Astrocyte of the spinal cord (primary cell): Measurements from ENCODE around the gene SCIN.
A peak's percentile ranks its signal among the peaks of the same experiment; 100 is the strongest.
"Not testable (repeated sequence)": the region's sequence is repeated elsewhere in the genome, so short reads cannot be mapped to it uniquely, and the experiment has no call there.

Experiments
- DNase-seq: peaks from one replicate; pipeline ENCODE4 v3.0.0; 2011; ENCODE audit warnings: low read depth, low spot score
- H3K4me3 ChIP-seq: 2 replicates; pipeline ENCODE4 v1.5.1; 2011; ENCODE audit warnings: low read depth, mild to moderate bottlenecking, low read length, moderate library complexity
- CTCF ChIP-seq: IDR thresholded peaks from 2 replicates; pipeline ENCODE4 v1.5.1; 2012; ENCODE audit warnings: low read depth, mild to moderate bottlenecking, low read length, inconsistent platforms
- in situ Hi-C: cut with HindIII; loops from 2 replicates; pipeline ENCODE4 v1.10.0; 2017; ENCODE audit warnings: low sequenced_read_pairs

The SCIN gene

GRCh38 chr7:12670000-12670729 is 99.6 kb downstream of the SCIN start:
- TF ChIP-seq CTCF, result no peak
- DNase-seq, result peak; percentile 45
- no peak overlapping the region for H3K4me3 ChIP-seq
- in situ Hi-C loops, result no loop called here

GRCh38 chr7:12670743-12671520 is 100.4 kb downstream of the SCIN start:
- DNase-seq, result no peak
- in situ Hi-C loops, result no loop called here
- no peak overlapping the region for H3K4me3 ChIP-seq
- no peak for TF ChIP-seq CTCF

GRCh38 chr7:12673436-12673835 is 102.9 kb downstream of the SCIN start:
- in situ Hi-C loops, H3K4me3 ChIP-seq, DNase-seq: not testable (repeated sequence)

- no peak for TF ChIP-seq CTCF
- DNase-seq, result no peak
- H3K4me3 ChIP-seq, result no peak overlapping the region
- in situ Hi-C loops, result no loop called here
Observed at GRCh38 chr7:12674053-12674452, 103.5 kb downstream of the SCIN start.

- in situ Hi-C loops, result no loop called here
- peak; percentile 27 for DNase-seq
- H3K4me3 ChIP-seq, result no peak overlapping the region
- peak; percentile 36 for TF ChIP-seq CTCF
Observed at GRCh38 chr7:12674861-12675260, 104.3 kb downstream of the SCIN start.

GRCh38 chr7:12683678-12684585 is 113.4 kb downstream of the SCIN start:
- in situ Hi-C loops, result no loop called here
- peak; percentile 37 for DNase-seq
- TF ChIP-seq CTCF, result peak; percentile 12
- H3K4me3 ChIP-seq, result no peak overlapping the region
